ENCODE results near the gene CRY1.

GRCh38 chr12:106997916-106998315 lies 95.4 kb downstream of the CRY1 start:
- no peak for TF ChIP-seq CTCF (IDR thresholded peaks at IDR 0.05)
- TF ChIP-seq POLR2A (IDR thresholded peaks at IDR 0.05) = no peak
